ENCODE measurements around the gene CNNM2. TPM values are rescaled to one million over a fixed set of nuclear protein-coding genes. Genes with fewer than 3 reads are reported as not detected.
"Not testable (repeated sequence)": the region's sequence is repeated elsewhere in the genome, so short reads cannot be mapped to it uniquely, and the experiment has no call there.

The CNNM2 gene
- total RNA-seq, 2 donors from 2014 or later: 5.5 to 12.0 TPM

GRCh38 chr10:102918817-102919245 is 737 bp downstream of the CNNM2 start:
- Mint-ChIP-seq H3K27ac (peak overlapping the region in 1 of 2 donors; percentile 92), H3K36me3 (peaks cover 0 to 14% of the 10 kb centered on the region in 2 donors)
- ATAC-seq: no peak

DNA sequence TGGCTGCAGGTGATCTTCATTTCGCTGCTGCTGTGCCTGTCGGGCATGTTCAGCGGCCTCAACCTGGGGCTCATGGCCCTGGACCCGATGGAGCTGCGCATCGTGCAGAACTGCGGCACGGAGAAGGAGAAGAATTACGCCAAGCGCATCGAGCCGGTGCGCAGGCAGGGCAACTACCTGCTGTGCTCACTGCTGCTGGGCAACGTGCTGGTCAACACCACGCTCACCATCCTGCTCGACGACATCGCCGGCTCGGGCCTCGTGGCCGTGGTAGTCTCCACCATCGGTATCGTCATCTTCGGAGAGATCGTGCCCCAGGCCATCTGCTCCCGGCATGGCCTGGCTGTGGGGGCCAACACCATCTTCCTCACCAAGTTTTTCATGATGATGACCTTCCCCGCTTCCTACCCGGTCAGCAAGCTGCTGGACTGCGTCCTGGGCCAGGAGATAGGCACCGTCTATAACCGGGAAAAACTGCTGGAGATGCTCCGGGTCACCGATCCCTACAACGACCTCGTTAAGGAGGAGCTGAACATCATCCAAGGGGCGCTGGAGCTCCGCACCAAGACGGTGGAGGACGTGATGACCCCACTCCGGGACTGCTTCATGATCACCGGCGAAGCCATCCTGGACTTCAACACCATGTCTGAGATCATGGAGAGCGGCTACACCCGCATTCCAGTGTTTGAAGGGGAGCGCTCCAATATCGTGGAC is 1.3 kb downstream of the CNNM2 start:
- Mint-ChIP-seq H3K27ac (peak overlapping the region in 1 of 2 donors; percentile 92), H3K9me3 (no peaks in the 10 kb centered on the region), H3K36me3 (peaks cover 0 to 14% of the 10 kb centered on the region in 2 donors)
- ATAC-seq: no peak
- peak in 1 of 2 donors; percentile 9 for DNase-seq (ENCODE audit: low spot score in 2 of 2)

More at GRCh38 chr10:102918817-102919245, 737 bp downstream of the CNNM2 start:
- DNase-seq (ENCODE audit: low spot score in 2 of 2): peak; percentile 49 to 58
- H3K9me3 Mint-ChIP-seq: no peaks in the 10 kb centered on the region

DNA sequence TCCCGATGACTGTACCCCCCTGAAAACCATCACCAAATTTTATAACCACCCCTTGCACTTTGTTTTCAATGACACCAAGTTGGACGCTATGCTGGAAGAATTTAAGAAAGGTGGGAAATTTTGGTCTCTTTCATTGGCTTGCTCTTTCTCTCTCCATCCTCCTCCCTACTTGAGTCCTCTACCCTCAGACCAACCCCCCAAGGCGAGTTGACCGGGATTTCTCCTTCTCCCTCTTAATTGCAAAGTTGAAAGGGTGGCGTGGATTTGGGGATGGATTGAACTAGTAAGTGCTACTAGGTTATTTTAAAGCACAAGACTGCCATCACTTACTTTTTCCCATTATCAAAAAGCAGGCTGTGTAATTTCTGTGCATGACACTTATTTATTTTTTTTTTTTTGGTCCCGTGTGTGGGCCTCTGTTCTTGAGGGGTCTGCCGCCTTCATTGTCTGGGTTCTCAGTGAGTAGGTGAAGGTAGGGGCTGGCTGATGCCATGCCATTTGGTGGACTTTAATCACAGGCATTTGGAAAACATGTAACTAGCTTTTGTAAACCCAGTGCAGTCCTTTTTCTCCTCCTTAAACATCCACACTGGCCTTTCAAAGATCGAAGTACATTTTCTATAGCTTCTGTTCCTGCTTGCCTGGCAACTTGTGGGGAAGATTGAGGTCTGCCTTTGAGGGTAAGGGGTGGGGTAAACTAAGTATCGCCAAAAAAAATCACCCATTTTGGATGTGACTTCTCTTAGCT is 2.1 kb downstream of the CNNM2 start:
- Mint-ChIP-seq H3K36me3 (peaks cover 0 to 14% of the 10 kb centered on the region in 2 donors), H3K27ac (no peak overlapping the region), H3K9me3 (no peaks in the 10 kb centered on the region)
- ATAC-seq (no peak), DNase-seq (ENCODE audit: low spot score in 2 of 2) (no peak)

DNA sequence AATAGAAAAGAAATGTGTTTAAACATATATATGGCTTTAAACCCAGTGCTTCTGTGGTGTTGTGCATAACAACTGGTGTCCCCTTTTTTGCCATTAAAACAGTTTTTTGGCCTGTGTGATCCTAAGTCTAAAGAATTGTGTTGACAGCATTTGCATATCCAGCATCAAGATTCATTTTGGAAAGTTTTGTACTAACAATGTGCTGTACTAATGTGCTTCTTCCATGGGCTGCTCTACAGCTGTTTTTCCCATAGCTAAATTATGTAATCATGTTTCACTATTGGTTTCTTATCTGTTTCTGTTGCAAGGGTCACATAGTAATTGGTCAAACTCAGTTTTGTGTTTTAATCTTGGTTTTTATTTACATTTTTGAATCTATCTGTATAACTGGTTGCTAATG is 5.5 kb downstream of the CNNM2 start:
- H3K9me3 Mint-ChIP-seq: no peaks in the 10 kb centered on the region
- no peak overlapping the region for H3K27ac Mint-ChIP-seq
- ATAC-seq: no peak

GRCh38 chr10:102926842-102927241 is 8.7 kb downstream of the CNNM2 start:
- Mint-ChIP-seq H3K9me3 (no peaks in the 10 kb centered on the region), H3K36me3 (peaks cover 0 to 6% of the 10 kb centered on the region in 2 donors), H3K27ac (no peak overlapping the region)
- no peak for DNase-seq (ENCODE audit: low spot score in 2 of 2)
- no peak for ATAC-seq

More for the DNA sequence above, 5.5 kb downstream of the CNNM2 start:
- peaks cover 6 to 14% of the 10 kb centered on the region in 2 donors for H3K36me3 Mint-ChIP-seq
- DNase-seq (ENCODE audit: low spot score in 2 of 2): no peak

- ATAC-seq: peak; percentile 37 to 59
- no peak for DNase-seq (ENCODE audit: low spot score in 2 of 2)
- peak overlapping the region in 1 of 2 donors; percentile 60 for H3K27ac Mint-ChIP-seq
- peaks cover 0 to 6% of the 10 kb centered on the region in 2 donors for H3K36me3 Mint-ChIP-seq
- H3K9me3 Mint-ChIP-seq: no peaks in the 10 kb centered on the region
Measured at GRCh38 chr10:102927311-102928010, 9.4 kb downstream of the CNNM2 start.

DNA sequence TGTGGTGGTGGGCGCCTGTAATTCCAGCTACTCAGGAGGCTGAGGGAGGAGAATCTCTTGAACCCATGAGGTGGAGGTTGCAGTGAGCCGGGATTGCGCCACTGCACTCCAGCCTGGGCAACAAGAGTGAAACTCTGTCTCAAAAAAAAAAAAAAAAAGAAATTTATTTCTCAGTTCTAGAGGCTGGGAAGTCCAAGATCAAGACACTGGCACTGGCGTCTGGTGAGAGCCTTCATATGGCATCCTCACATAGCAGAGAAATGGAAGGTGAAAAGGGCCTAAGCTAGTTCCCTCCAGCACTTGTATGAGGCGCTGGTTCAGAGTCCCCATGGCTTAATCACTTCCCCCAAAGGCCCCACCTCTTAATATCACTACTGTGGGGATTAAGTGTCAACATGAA is 10.3 kb downstream of the CNNM2 start:
- not testable (repeated sequence) for H3K36me3 Mint-ChIP-seq; ATAC-seq; DNase-seq (ENCODE audit: low spot score in 2 of 2); H3K27ac Mint-ChIP-seq; H3K9me3 Mint-ChIP-seq

DNA sequence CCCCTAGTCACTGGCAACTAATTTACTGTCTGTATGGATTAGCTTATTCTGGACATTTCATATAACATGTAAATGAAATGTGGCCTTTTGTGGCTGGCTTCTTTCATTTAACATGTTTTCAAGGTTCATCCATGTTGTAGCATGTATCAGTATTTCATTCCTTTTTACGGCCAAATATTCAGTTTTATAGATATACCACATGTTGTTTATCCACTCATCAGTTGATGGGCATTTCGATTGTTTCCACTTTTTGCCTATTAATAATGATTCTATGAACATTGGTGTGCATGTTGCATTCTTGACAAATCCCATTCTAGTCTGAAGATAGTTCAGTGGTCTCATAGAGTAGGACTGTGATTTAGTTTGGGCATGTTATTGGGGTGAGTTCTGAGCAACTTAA is 12.6 kb downstream of the CNNM2 start:
- no peaks in the 10 kb centered on the region for H3K9me3 Mint-ChIP-seq
- ATAC-seq: no peak
- DNase-seq (ENCODE audit: low spot score in 2 of 2): no peak
- peaks cover 0 to 6% of the 10 kb centered on the region in 2 donors for H3K36me3 Mint-ChIP-seq
- no peak overlapping the region for H3K27ac Mint-ChIP-seq

- H3K36me3 Mint-ChIP-seq: peaks cover 0 to 6% of the 10 kb centered on the region in 2 donors
- DNase-seq (ENCODE audit: low spot score in 2 of 2): no peak
- H3K27ac Mint-ChIP-seq: no peak overlapping the region
- H3K9me3 Mint-ChIP-seq: no peaks in the 10 kb centered on the region
- no peak for ATAC-seq
Measured at GRCh38 chr10:102931643-102932042, 13.5 kb downstream of the CNNM2 start.

DNA sequence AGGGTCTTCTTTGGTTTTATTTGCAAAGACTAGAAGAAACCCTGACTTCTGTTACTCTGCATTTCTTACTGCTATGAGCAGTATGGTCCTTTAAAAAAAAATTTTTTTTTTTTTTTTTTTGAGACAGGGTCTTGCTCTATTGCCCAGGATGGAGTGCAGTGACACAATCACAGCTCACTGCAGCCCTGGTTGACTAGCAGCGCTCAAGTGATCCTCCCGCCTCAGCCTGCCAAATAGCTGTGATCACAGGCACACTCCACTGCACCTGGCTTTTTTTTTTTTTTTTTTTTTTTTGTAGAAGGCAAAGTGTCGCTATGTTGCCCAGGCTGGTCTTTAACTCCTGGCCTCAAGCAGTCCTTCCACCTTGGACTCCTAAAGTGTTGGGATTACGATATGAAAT is 17.4 kb downstream of the CNNM2 start:
- Mint-ChIP-seq H3K9me3 (no peaks in the 10 kb centered on the region), H3K27ac (peak overlapping the region in 1 of 2 donors; percentile 46), H3K36me3 (no peaks in the 10 kb centered on the region)
- no peak for DNase-seq (ENCODE audit: low spot score in 2 of 2)
- ATAC-seq: peak; percentile 5 to 18

- H3K27ac Mint-ChIP-seq: peak overlapping the region in 1 of 2 donors; percentile 46
- DNase-seq (ENCODE audit: low spot score in 2 of 2): no peak
Measured at GRCh38 chr10:102935939-102936605, 18.0 kb downstream of the CNNM2 start.

GRCh38 chr10:102941401-102941800 is 23.3 kb downstream of the CNNM2 start:
- no peak overlapping the region for H3K27ac Mint-ChIP-seq
- H3K36me3 Mint-ChIP-seq: no peaks in the 10 kb centered on the region
- ATAC-seq (no peak), DNase-seq (ENCODE audit: low spot score in 2 of 2) (no peak)
- no peaks in the 10 kb centered on the region for H3K9me3 Mint-ChIP-seq

More at GRCh38 chr10:102935939-102936605, 18.0 kb downstream of the CNNM2 start:
- Mint-ChIP-seq H3K9me3 (no peaks in the 10 kb centered on the region), H3K36me3 (no peaks in the 10 kb centered on the region)
- peak; percentile 71 to 88 for ATAC-seq

GRCh38 chr10:102945449-102945848 is 27.4 kb downstream of the CNNM2 start:
- H3K36me3 Mint-ChIP-seq: no peaks in the 10 kb centered on the region
- ATAC-seq (no peak), DNase-seq (ENCODE audit: low spot score in 2 of 2) (no peak)
- no peaks in the 10 kb centered on the region for H3K9me3 Mint-ChIP-seq
- H3K27ac Mint-ChIP-seq: no peak overlapping the region

DNA sequence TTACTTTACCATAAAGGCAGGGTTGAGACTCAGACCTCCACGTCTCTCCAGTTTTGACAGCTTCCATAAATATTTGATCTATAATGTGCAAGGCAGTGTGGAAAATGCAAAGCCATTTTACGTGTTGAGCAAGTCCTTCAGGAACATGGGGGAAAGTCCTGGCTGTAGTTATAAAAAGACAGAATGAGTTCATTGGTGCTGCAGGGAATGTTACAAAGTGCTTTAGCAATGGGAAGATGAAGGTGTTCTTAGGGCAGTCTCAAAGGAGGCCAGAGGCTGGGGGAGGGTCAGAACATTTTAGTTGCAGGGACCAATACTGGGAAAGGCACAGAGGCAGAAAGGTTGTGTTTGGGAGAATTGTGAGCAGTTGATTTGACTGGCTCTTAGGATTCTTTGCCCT is 27.9 kb downstream of the CNNM2 start:
- DNase-seq (ENCODE audit: low spot score in 2 of 2) (no peak), ATAC-seq (no peak)
- H3K36me3 Mint-ChIP-seq: no peaks in the 10 kb centered on the region

DNA sequence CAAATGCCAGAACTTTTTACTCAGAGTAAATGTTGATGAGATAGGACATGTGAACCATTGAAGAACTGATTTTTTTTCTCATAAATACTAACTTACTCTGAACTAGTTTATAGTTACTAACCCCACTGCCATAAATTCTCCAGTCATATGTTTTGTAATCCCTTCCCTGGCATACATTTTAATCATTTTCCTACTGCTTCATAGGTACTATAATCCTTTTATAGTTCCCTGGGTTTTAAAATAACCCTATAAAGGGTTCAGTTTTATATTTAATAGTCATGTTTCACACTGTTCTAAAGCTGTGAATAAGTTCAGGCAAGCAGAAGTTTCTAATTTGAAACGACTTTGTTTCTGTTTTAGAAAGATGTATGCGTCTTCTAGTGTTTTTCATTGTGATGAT is 28.9 kb downstream of the CNNM2 start:
- Mint-ChIP-seq H3K27ac (no peak overlapping the region), H3K9me3 (no peaks in the 10 kb centered on the region), H3K36me3 (no peaks in the 10 kb centered on the region)
- ATAC-seq (no peak), DNase-seq (ENCODE audit: low spot score in 2 of 2) (no peak)

More for the DNA sequence above, 27.9 kb downstream of the CNNM2 start:
- H3K27ac Mint-ChIP-seq: no peak overlapping the region
- H3K9me3 Mint-ChIP-seq: no peaks in the 10 kb centered on the region

DNA sequence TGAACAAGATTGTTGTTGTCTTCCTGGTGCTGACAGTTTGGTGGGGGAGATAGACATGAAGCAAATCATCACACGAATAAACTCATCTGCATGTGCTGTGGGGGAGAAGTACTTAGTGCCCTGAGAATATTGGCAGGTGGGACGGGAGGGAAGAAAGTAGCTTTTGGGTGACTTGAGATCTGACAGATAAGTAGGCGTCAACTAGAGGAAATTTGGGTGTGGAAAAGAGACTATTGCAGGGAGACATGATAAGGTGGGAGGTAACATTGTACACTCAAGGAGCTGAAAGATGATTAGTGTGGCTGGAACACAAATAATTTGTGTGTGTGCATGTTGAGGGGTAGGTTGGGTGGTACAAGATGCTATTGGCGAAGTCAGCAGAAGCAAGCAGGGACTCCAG is 30.1 kb downstream of the CNNM2 start:
- H3K36me3 Mint-ChIP-seq: no peaks in the 10 kb centered on the region
- no peak overlapping the region for H3K27ac Mint-ChIP-seq
- no peak for ATAC-seq
- no peak for DNase-seq (ENCODE audit: low spot score in 2 of 2)
- no peaks in the 10 kb centered on the region for H3K9me3 Mint-ChIP-seq

All from activated naive CD4-positive, alpha-beta T cell treated with anti-CD3 and anti-CD28 coated beads, Interleukin-2, amount 50 U/mL, for 72 hours (primary cell).